K562 (cell line): ENCODE results near the gene TUBGCP6. TPM values are rescaled to one million over a fixed set of nuclear protein-coding genes. Genes with fewer than 3 reads are reported as not detected.

Experiments
- ATAC-seq: fragments of 200-7000 bp; cut with Tn5 transposase; 3 replicates; pipeline ENCODE4 v1.9.1; 2020; ENCODE audit warnings: moderate library complexity
- BruUV-seq: library from RNA; stranded (reverse); fragments of 400-500 nt; replicated peaks from 2 replicates; lab custom pipeline; 2021; lab: Mats Ljungman, UMichigan
- CTCF ChIA-PET: fragments of 300-600 bp; formaldehyde crosslinking; extraction: SDS; loops from one replicate; lab custom pipeline; 2021; ENCODE audit warnings: low intra/inter-chr PET ratio; lab: Yijun Ruan, JAX
- POLR2A ChIA-PET: fragments of 300-600, 350-650 bp; sonication (Branson Sonifier 250); formaldehyde crosslinking; extraction: SDS; loops from one replicate; lab custom pipeline; 2021; ENCODE audit warnings: antibody characterized with exemption, inconsistent platforms; lab: Yijun Ruan, JAX
- DNase-seq, 4 experiments: peaks; one replicate each; pipeline versions ENCODE4 v3.0.0 to v3.0.0-alpha.2; 2011 to 2018; ENCODE audit warnings: low spot score in 3 of 4, mixed read lengths in 3 of 4; ENCODE audit errors: extremely low read depth in 1 of 4
- FAIRE-seq: peaks from 2 replicates; lab custom pipeline; 2011; peaks lifted over from hg19 to GRCh38; lab: Jason Lieb, UNC
- H2AFZ ChIP-seq: 2 replicates; pipeline ENCODE4 v1.6.0; 2011; ENCODE audit warnings: low read depth, low read length, control low read depth, inconsistent platforms
- H3K27ac ChIP-seq: fragments of 200-600 bp; 3 replicates; pipeline ENCODE4 v1.8.0; 2011; ENCODE audit warnings: low read depth, mild to moderate bottlenecking, control low read depth, inconsistent platforms, low read length, moderate library complexity, mixed read lengths; ENCODE audit errors: extremely low read depth
- H3K27me3 ChIP-seq, 2 experiments: fragments of 300-600 bp in 1 of 2; 2 replicates in 1 of 2; 3 replicates in 1 of 2; pipeline versions ENCODE4 v1.6.0 to v1.8.0; 2011; ENCODE audit warnings: inconsistent platforms in 2 of 2, low read length in 2 of 2, mild to moderate bottlenecking in 1 of 2, mixed read lengths in 1 of 2, moderate library complexity in 1 of 2; ENCODE audit not compliant: control insufficient read depth in 2 of 2, insufficient read depth in 2 of 2
- H3K36me3 ChIP-seq: fragments of 300-600 bp; 3 replicates; pipeline ENCODE4 v1.8.0; 2011; ENCODE audit warnings: mild to moderate bottlenecking, low read length, inconsistent platforms; ENCODE audit not compliant: control insufficient read depth, insufficient read depth
- H3K4me1 ChIP-seq, 2 experiments: fragments of 200-600 bp in 1 of 2; replicated peaks in 1 of 2; 2 replicates in 1 of 2; 3 replicates in 1 of 2; pipeline versions ENCODE4 v1.5.1 to v1.8.0; 2011; ENCODE audit warnings: inconsistent platforms in 2 of 2, low read length in 2 of 2, mild to moderate bottlenecking in 1 of 2, mixed read lengths in 1 of 2, moderate library complexity in 1 of 2; ENCODE audit not compliant: control insufficient read depth in 2 of 2, insufficient read depth in 2 of 2
- H3K4me2 ChIP-seq: 2 replicates; pipeline ENCODE4 v1.6.1; 2011; ENCODE audit warnings: low read length, control low read depth, inconsistent platforms, mixed read lengths; ENCODE audit not compliant: insufficient read depth
- H3K4me3 ChIP-seq: fragments of 200-600 bp; sonication (generic), shearing (Covaris generic); 2 replicates; pipeline ENCODE4 v1.5.1; 2016; ENCODE audit warnings: control low read depth, inconsistent platforms
- H3K79me2 ChIP-seq: fragments of 200-600 bp; 3 replicates; pipeline ENCODE4 v1.8.0; 2011; ENCODE audit warnings: low read length, inconsistent platforms; ENCODE audit not compliant: control insufficient read depth, insufficient read depth
- H3K9ac ChIP-seq, 2 experiments: 2 replicates each; pipeline versions ENCODE4 v1.6.0 to v1.6.1; 2011; ENCODE audit warnings: low read depth in 2 of 2, low read length in 2 of 2, control low read depth in 1 of 2, inconsistent platforms in 1 of 2, mild to moderate bottlenecking in 1 of 2, mixed read lengths in 1 of 2; ENCODE audit not compliant: insufficient read depth in 1 of 2
- H3K9me1 ChIP-seq: one replicate; pipeline ENCODE4 v1.6.0; 2011; ENCODE audit warnings: inconsistent platforms, mild to moderate bottlenecking, low read length, moderate library complexity; ENCODE audit not compliant: control insufficient read depth, insufficient read depth
- H3K9me3 ChIP-seq: replicated peaks from 2 replicates; pipeline ENCODE4 v1.5.1; 2011; ENCODE audit warnings: low read depth, low read length, inconsistent platforms; ENCODE audit not compliant: control insufficient read depth, insufficient read depth
- H4K20me1 ChIP-seq: replicated peaks from 2 replicates; pipeline ENCODE4 v1.6.1; 2011; ENCODE audit warnings: low read length, inconsistent platforms, mixed read lengths; ENCODE audit not compliant: control insufficient read depth, insufficient read depth
- EGR1 ChIP-seq: fragments of 450-650 bp; conservative IDR thresholded peaks from 2 replicates; pipeline ENCODE4 v1.6.1; 2017; ENCODE audit warnings: mild to moderate bottlenecking
- HNRNPUL1 ChIP-seq: fragments of 200-400 bp; formaldehyde crosslinking; IDR thresholded peaks from 2 replicates; pipeline ENCODE4 v1.6.1; 2017; ENCODE audit warnings: low read length
- RBM25 ChIP-seq: fragments of 200-400 bp; formaldehyde crosslinking; IDR thresholded peaks from 2 replicates; pipeline ENCODE4 v1.6.1; 2018; ENCODE audit warnings: low read length, low read depth, moderate library complexity; ENCODE audit not compliant: severe bottlenecking
- ZNF232 ChIP-seq: sonication (generic); formaldehyde crosslinking; IDR thresholded peaks from 2 replicates; pipeline ENCODE4 v1.8.0; 2022; ENCODE audit warnings: mild to moderate bottlenecking, missing genetic modification reagents
- ZNF316 ChIP-seq: fragments of 450-650 bp; IDR thresholded peaks from 2 replicates; pipeline ENCODE4 v1.6.1; 2016
- ZNF41 ChIP-seq: fragments of 250-450 bp; sonication (Bioruptor Pico); conservative IDR thresholded peaks from 2 replicates; pipeline ENCODE4 v1.4.0; 2020; ENCODE audit warnings: mild to moderate bottlenecking
- WGBS: fragments of 100-300 bp; shearing (Covaris generic); methylation state at CpG from one replicate; pipeline ENCODE4 v1.1.6; 2016; ENCODE audit warnings: low coverage, mixed read lengths; ENCODE audit not compliant: insufficient coverage; ENCODE audit errors: missing lambda C conversion rate; 5-methylcytosine and 5-hydroxymethylcytosine counted together
- in situ Hi-C: fragments of 300-500 bp; cut with MboI; formaldehyde crosslinking; loops from 4 replicates; pipeline ENCODE4 v1.15.0; 2018; ENCODE audit warnings: inconsistent platforms, mixed read lengths
- intact Hi-C: fragments of 100-400 bp; cut with micrococcal nuclease; formaldehyde crosslinking; loops from 2 replicates; pipeline ENCODE4 v1.14.2; 2022
- polyA plus RNA-seq, 8 experiments: library from polyadenylated mRNA; depleted of rRNA in 4 of 8; stranded (reverse) in 5 of 8; unstranded in 3 of 8; fragments of >200 nt; fragmentation: Nextera tagmentation in 2 of 8; fragmentation: Illumina TruSeq in 1 of 8; extraction: Ambion mirVana in 2 of 8; extraction: Trizol in 1 of 8; gene quantifications; 2 replicates each; pipeline versions ENCODE4 v1.2.1 to v1.2.3, GENCODE V29; 2011 to 2014; ENCODE audit warnings: inconsistent platforms in 1 of 8, missing spikeins in 1 of 8
- total RNA-seq, 7 experiments: library from RNA; depleted of rRNA in 6 of 7; stranded (reverse); fragments of >200 nt in 6 of 7; fragmentation: Illumina TruSeq in 2 of 7; extraction: Trizol in 2 of 7; gene quantifications; 2 replicates each; pipeline versions ENCODE4 v1.2.1 to v1.2.3, GENCODE V29; 2011 to 2021; ENCODE audit warnings: low replicate concordance in 1 of 7

Gene TUBGCP6
- total and polyA plus RNA-seq, 9 of the 15 experiments (the other 6 are each of a cell fraction or from before 2014, with no cell fraction given): 0.76 to 33.0 (median 10.1) TPM

GRCh38 chr22:50203288-50203687 lies 41.5 kb downstream of the TUBGCP6 start:
- ATAC-seq (no peak), DNase-seq (no peak), FAIRE-seq (no peak)
- no peaks in the 10 kb centered on the region for H4K20me1 ChIP-seq
- no peaks in the 10 kb centered on the region for H3K9me1 ChIP-seq
- peak; percentile 28; the same call in 1 of the 2 replicates for TF ChIP-seq ZNF316
- no peak for TF ChIP-seq ZNF232 (CRISPR knock-in tag)
- TF ChIP-seq HNRNPUL1: no peak
- peak; percentile 60 for TF ChIP-seq RBM25
- TF ChIP-seq ZNF41 (CRISPR knock-in tag): no peak
- CTCF ChIA-PET: no interaction called here
- H3K4me3 ChIP-seq: no peak overlapping the region
- intact Hi-C loops: no loop called here
- 100% methylated on average over 1 of the region's 1 CpG for WGBS
- H3K4me1 ChIP-seq: peaks cover 5 to 58% of the 10 kb centered on the region in 2 experiments; a peak in 3 of 5 replicates
- no peaks in the 10 kb centered on the region for H3K27me3 ChIP-seq
- POLR2A ChIA-PET: no interaction called here
- H3K79me2 ChIP-seq: peaks cover 20% of the 10 kb centered on the region
- H3K4me2 ChIP-seq: no peak overlapping the region
- in situ Hi-C loops: no loop called here
- peaks cover 39% of the 10 kb centered on the region; the same call in 1 of the 3 replicates for H3K36me3 ChIP-seq
- no peak overlapping the region for H2AFZ ChIP-seq
- H3K27ac ChIP-seq: no peak overlapping the region
- BruUV-seq: no TSS peak
- H3K9ac ChIP-seq: no peak overlapping the region
- peaks cover 3% of the 10 kb centered on the region; the same call in 1 of the 2 replicates for H3K9me3 ChIP-seq

DNA sequence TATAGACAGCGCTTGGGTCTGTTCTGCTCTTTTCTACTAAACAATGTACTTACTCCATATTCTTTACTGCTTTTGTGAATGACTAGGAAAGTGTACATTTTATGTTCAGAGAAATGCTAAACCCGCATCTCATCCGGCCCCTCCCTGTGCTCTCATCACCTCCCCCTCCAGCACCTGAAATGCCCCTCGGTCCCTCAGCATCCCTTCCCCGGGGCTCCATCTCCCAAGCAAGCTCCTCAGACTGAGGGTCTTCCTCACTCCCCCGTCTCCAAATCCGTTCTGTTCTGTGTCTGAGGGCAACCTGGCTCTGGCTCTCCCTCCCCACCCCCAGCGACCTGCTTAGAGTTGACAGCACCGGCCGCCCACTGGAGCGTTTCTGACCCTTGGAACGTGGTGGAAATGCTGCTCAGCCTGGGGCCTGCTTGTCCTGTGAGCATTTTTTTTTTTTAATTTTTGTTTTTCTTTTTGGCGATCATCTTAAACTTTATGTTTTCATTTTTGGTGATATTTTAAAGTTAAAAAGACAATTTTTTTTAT lies 42.6 kb downstream of the TUBGCP6 start:
- WGBS: 59% methylated on average over 11 of the region's 13 CpGs
- peaks cover 20% of the 10 kb centered on the region for H3K79me2 ChIP-seq
- peak overlapping the region; percentile 70 to 95; a peak in 3 of 4 replicates for H3K9ac ChIP-seq
- POLR2A ChIA-PET: interaction anchor here (0.7 kb wide), 1 partner anchor 13 kb away, joined by 3 read pairs; no protein-coding TSS in a partner anchor
- intact Hi-C loops (no loop called here), in situ Hi-C loops (no loop called here)
- H4K20me1 ChIP-seq: no peaks in the 10 kb centered on the region
- peak overlapping the region; percentile 56 for H3K4me3 ChIP-seq
- peaks cover 3% of the 10 kb centered on the region; the same call in 1 of the 2 replicates for H3K9me3 ChIP-seq
- H3K4me1 ChIP-seq: peaks cover 5 to 52% of the 10 kb centered on the region in 2 experiments; a peak in 3 of 5 replicates
- H3K27me3 ChIP-seq: no peaks in the 10 kb centered on the region
- H3K4me2 ChIP-seq: peak overlapping the region; percentile 84
- ATAC-seq (no peak), DNase-seq (no peak), FAIRE-seq (no peak)
- no TSS peak for BruUV-seq
- H2AFZ ChIP-seq: no peak overlapping the region
- CTCF ChIA-PET: no interaction called here
- no peaks in the 10 kb centered on the region for H3K9me1 ChIP-seq
- 0 out of 3 replicates have a peak overlapping the region, but pooled peaks have one; percentile 62 for H3K27ac ChIP-seq
- H3K36me3 ChIP-seq: peaks cover 42% of the 10 kb centered on the region; the same call in 1 of the 3 replicates
- TF ChIP-seq EGR1: 0 out of 2 replicates have a peak, but pooled peaks have one; percentile 11
